Stomach smooth muscle (tissue), 2 donors: ENCODE measurements around the gene NAT10.
"Not testable (repeated sequence)": the region's sequence is repeated elsewhere in the genome, so short reads cannot be mapped to it uniquely, and the experiment has no call there.

Source experiments
- H3K27ac ChIP-seq: one replicate; pipeline ENCODE4 v1.7.0; 2013; ENCODE audit warnings: mild to moderate bottlenecking, low read length, inconsistent platforms
- H3K27me3 ChIP-seq, 2 donors: one replicate each; pipeline ENCODE4 v1.7.0; 2013; ENCODE audit warnings: low read length in 2 of 2; ENCODE audit not compliant: insufficient read depth in 2 of 2, control insufficient read depth in 1 of 2
- H3K36me3 ChIP-seq, 2 donors: one replicate each; pipeline ENCODE4 v1.7.0; 2013; ENCODE audit warnings: low read length in 2 of 2; ENCODE audit not compliant: control insufficient read depth in 2 of 2, insufficient read depth in 2 of 2
- H3K4me1 ChIP-seq: one replicate; pipeline ENCODE4 v1.7.0; 2013; ENCODE audit warnings: low read length; ENCODE audit not compliant: control insufficient read depth, insufficient read depth
- H3K4me3 ChIP-seq, 2 donors: one replicate each; pipeline ENCODE4 v1.7.0; 2013; ENCODE audit warnings: low read length in 2 of 2
- H3K9ac ChIP-seq, 2 donors: one replicate each; pipeline ENCODE4 v1.7.0; 2013; ENCODE audit warnings: low read length in 2 of 2, mild to moderate bottlenecking in 1 of 2
- H3K9me3 ChIP-seq, 2 donors: one replicate each; pipeline ENCODE4 v1.7.0; 2013; ENCODE audit warnings: low read length in 2 of 2; ENCODE audit not compliant: control insufficient read depth in 2 of 2
- donor health status: healthy.
- donor health status: Pancreatic carcinoma.

The NAT10 gene

GRCh38 chr11:34072832-34073231 lies 32.6 kb upstream of the NAT10 start:
- Histone ChIP-seq H3K27me3 (no peaks in the 10 kb centered on the region), H3K4me3 (no peak overlapping the region), H3K27ac (no peak overlapping the region), H3K9me3 (no peaks in the 10 kb centered on the region), H3K9ac (no peak overlapping the region), H3K36me3 (peaks cover 21 to 28% of the 10 kb centered on the region in 2 donors), H3K4me1 (peaks cover 7% of the 10 kb centered on the region)

- Histone ChIP-seq H3K9ac (no peak overlapping the region), H3K27me3 (no peaks in the 10 kb centered on the region), H3K4me1 (no peaks in the 10 kb centered on the region), H3K9me3 (no peaks in the 10 kb centered on the region), H3K4me3 (no peak overlapping the region), H3K36me3 (peaks cover 24 to 36% of the 10 kb centered on the region in 2 donors), H3K27ac (no peak overlapping the region)
These were observed 31.0 kb upstream of the NAT10 start for GRCh38 chr11:34074391-34074790.

- Histone ChIP-seq H3K9me3 (no peaks in the 10 kb centered on the region), H3K27ac (no peak overlapping the region), H3K4me3 (no peak overlapping the region), H3K27me3 (no peaks in the 10 kb centered on the region), H3K9ac (no peak overlapping the region), H3K4me1 (no peaks in the 10 kb centered on the region), H3K36me3 (peaks cover 27 to 42% of the 10 kb centered on the region in 2 donors)
These were observed 30.1 kb upstream of the NAT10 start for GRCh38 chr11:34075178-34075820.

GRCh38 chr11:34080609-34081008 lies 24.8 kb upstream of the NAT10 start:
- Histone ChIP-seq H3K27ac (no peak overlapping the region), H3K9ac (no peak overlapping the region), H3K4me3 (no peak overlapping the region), H3K36me3 (peaks cover 43 to 56% of the 10 kb centered on the region in 2 donors), H3K27me3 (no peaks in the 10 kb centered on the region), H3K4me1 (no peaks in the 10 kb centered on the region), H3K9me3 (no peaks in the 10 kb centered on the region)

- Histone ChIP-seq H3K9ac (no peak overlapping the region), H3K4me3 (no peak overlapping the region), H3K27ac (no peak overlapping the region), H3K9me3 (no peaks in the 10 kb centered on the region), H3K36me3 (peaks cover 40 to 58% of the 10 kb centered on the region in 2 donors), H3K27me3 (no peaks in the 10 kb centered on the region), H3K4me1 (no peaks in the 10 kb centered on the region)
These were observed 20.8 kb upstream of the NAT10 start for GRCh38 chr11:34084637-34085036.

DNA sequence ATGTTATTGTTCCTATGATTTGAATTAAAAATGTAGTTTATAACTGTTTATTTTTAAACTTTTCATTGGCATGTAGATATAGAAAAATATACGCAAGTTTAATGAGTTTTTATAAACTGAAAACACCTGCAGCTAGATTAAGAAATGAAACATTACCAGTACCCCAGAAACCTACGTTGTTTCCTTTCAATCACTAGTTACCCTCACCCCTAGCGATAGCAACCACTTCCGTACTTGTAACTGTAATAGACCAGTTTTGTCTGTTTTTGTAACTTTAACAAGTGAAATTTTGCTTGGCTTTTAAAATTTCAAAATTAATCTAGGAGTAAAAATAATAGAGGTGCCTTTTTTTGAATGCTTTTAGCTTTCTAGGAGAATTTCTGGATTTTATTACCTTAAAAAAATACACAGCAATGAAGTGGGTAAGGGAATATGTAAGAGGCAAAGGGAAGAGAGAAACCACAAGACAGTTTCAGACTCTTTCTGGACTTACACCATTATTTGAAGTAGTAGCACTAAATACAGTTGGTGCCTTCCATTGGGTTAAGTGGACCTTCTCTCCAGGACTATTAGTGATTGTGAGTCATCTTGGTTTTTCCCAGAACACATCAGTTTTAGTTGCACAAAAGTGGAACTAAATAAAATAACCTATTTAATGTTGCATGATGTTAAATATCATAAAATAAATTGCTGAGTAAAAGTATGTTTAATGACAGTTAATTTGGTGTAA lies 18.7 kb upstream of the NAT10 start:
- Histone ChIP-seq H3K9me3 (no peaks in the 10 kb centered on the region), H3K4me1 (no peaks in the 10 kb centered on the region), H3K27ac (no peak overlapping the region), H3K27me3 (no peaks in the 10 kb centered on the region), H3K36me3 (peaks cover 45 to 61% of the 10 kb centered on the region in 2 donors), H3K4me3 (no peak overlapping the region), H3K9ac (no peak overlapping the region)

DNA sequence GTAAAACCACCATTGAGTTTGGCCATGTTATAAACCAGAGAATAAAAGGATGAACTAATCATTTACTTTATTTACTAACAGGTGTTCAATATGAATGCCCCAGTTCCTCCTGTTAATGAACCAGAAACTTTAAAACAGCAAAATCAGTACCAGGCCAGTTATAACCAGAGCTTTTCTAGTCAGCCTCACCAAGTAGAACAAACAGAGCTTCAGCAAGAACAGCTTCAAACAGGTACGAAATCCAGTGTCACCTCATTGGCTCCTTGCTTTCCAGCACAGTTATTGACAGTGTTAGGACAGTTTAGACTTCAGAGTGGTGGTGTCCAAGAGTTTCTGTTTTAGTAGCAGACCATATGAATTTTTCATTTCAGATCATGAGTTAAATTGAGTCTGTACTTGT lies 13.6 kb upstream of the NAT10 start:
- Histone ChIP-seq H3K9me3 (no peaks in the 10 kb centered on the region), H3K27me3 (no peaks in the 10 kb centered on the region), H3K4me1 (no peaks in the 10 kb centered on the region), H3K9ac (no peak overlapping the region), H3K27ac (no peak overlapping the region), H3K36me3 (peaks cover 39 to 53% of the 10 kb centered on the region in 2 donors), H3K4me3 (no peak overlapping the region)

GRCh38 chr11:34094900-34095299 lies 10.5 kb upstream of the NAT10 start:
- not testable (repeated sequence) for H3K27ac ChIP-seq, H3K27me3 ChIP-seq, H3K4me1 ChIP-seq, H3K4me3 ChIP-seq, H3K9ac ChIP-seq, H3K9me3 ChIP-seq
- peaks cover 55 to 65% of the 10 kb centered on the region in 2 donors for H3K36me3 ChIP-seq

DNA sequence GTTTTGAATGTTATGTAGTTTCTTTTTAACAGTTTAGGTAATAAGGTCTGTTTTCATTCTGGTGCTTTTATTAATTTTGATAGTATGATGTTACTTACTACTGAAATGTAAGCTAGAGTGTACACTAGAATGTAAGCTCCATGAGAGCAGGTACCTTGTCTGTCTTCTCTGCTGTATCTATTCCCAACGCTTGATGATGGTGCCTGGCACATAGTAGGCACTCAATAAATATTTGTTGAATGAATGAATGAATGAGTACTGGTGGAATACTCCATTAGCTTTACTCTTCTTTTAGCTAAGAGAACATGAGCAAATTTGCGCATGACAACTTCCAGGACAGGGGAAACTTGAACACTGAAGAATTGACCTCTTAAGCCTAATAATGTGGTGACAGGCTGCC lies 6.6 kb upstream of the NAT10 start:
- Histone ChIP-seq H3K27ac (no peak overlapping the region), H3K36me3 (peaks cover 35 to 51% of the 10 kb centered on the region in 2 donors), H3K27me3 (no peaks in the 10 kb centered on the region), H3K9me3 (no peaks in the 10 kb centered on the region), H3K4me1 (no peaks in the 10 kb centered on the region), H3K4me3 (no peak overlapping the region), H3K9ac (no peak overlapping the region)

- Histone ChIP-seq H3K4me1 (peaks cover 16% of the 10 kb centered on the region), H3K27ac (peak overlapping the region; percentile 99), H3K36me3 (peaks cover 16 to 29% of the 10 kb centered on the region in 2 donors), H3K27me3 (no peaks in the 10 kb centered on the region), H3K9me3 (no peaks in the 10 kb centered on the region), H3K9ac (peak overlapping the region; percentile 97 to 100), H3K4me3 (peak overlapping the region; percentile 95 to 98)
These were observed 750 bp upstream of the NAT10 start for GRCh38 chr11:34104680-34105078.

- Histone ChIP-seq H3K9ac (peak overlapping the region; percentile 97 to 100), H3K9me3 (no peaks in the 10 kb centered on the region), H3K27me3 (no peaks in the 10 kb centered on the region), H3K36me3 (peaks cover 18 to 31% of the 10 kb centered on the region in 2 donors), H3K27ac (peak overlapping the region; percentile 99), H3K4me3 (peak overlapping the region; percentile 95 to 98), H3K4me1 (peaks cover 16% of the 10 kb centered on the region)
These were observed 602 bp downstream of the NAT10 start for GRCh38 chr11:34105957-34106504.
